Transverse colon (tissue), 3 donors: ENCODE data around the gene IL17RD.

Source experiments
- POLR2A ChIP-seq: fragments of 450-650 bp; IDR thresholded peaks from one replicate; pipeline ENCODE4 v1.6.1; 2016; ENCODE audit warnings: antibody characterized with exemption, mild to moderate bottlenecking, moderate library complexity
- TF ChIP-seq, protein P1 (sequence below), 5 experiments: fragments of 200-600 bp in 3 of 5; fragments of 450-650 bp in 2 of 5; sonication (generic) in 3 of 5; IDR thresholded peaks; 1 replicate in 2 of 5; 2 replicates in 3 of 5; pipeline ENCODE4 v1.5.1; 2016 to 2017; ENCODE audit warnings: antibody characterized with exemption in 5 of 5, inconsistent platforms in 3 of 5, mild to moderate bottlenecking in 2 of 5, moderate library complexity in 1 of 5

DNA sequence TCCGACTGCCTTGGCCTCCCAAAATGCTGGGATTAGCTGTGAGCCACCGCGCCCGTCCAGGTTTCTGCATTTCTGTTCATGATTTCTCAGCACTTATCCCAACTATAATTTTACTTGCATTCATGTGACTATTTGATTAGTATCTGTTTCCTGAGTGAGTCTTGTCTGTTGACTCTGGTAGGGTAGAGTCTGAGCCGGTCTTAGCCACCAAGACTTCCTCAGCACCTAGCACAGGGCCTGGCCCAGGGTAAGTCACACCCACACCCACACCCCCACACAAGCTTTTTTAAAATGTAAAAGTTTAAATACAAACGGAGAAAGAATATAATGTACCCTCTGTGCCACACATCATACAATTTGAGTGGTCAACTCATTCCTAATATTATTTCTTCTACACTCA is 107.8 kb downstream of the IL17RD start:
- TF ChIP-seq, protein P1, sequence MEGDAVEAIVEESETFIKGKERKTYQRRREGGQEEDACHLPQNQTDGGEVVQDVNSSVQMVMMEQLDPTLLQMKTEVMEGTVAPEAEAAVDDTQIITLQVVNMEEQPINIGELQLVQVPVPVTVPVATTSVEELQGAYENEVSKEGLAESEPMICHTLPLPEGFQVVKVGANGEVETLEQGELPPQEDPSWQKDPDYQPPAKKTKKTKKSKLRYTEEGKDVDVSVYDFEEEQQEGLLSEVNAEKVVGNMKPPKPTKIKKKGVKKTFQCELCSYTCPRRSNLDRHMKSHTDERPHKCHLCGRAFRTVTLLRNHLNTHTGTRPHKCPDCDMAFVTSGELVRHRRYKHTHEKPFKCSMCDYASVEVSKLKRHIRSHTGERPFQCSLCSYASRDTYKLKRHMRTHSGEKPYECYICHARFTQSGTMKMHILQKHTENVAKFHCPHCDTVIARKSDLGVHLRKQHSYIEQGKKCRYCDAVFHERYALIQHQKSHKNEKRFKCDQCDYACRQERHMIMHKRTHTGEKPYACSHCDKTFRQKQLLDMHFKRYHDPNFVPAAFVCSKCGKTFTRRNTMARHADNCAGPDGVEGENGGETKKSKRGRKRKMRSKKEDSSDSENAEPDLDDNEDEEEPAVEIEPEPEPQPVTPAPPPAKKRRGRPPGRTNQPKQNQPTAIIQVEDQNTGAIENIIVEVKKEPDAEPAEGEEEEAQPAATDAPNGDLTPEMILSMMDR (IDR thresholded peaks at IDR 0.05), result no peak
- no peak for TF ChIP-seq POLR2A
